PC-9 (cell line): Measurements from ENCODE around the gene MGAT5.

Experiments used
- EZH2 ChIP-seq: fragments of 200-600 bp; sonication (generic); IDR thresholded peaks from 2 replicates; pipeline ENCODE4 v1.8.0; 2017; ENCODE audit warnings: antibody characterized with exemption, low read depth
- TF ChIP-seq, protein P1 (sequence below): fragments of 200-600 bp; sonication (generic); conservative IDR thresholded peaks from 2 replicates; pipeline ENCODE4 v1.6.1; 2017; ENCODE audit warnings: mixed run types, antibody characterized with exemption, mild to moderate bottlenecking, moderate library complexity

DNA sequence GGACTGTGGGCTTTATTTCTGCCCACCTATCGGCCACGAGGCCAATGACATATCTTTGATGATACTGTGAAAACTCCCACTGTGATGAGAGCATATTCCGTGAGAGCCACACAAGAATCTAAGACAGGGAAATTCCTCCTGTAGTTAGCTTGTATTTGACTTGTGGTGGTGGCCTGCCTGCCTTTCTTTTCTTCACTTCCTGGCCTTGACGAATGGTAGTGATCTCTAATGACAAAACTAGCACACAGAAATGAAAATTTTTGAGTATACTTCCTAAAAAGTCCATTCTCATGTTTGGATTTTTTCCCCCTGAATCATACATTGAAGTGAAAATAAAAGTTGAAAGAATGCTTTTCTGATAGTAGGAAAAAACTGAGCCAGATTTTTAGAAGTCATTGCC is 94.4 kb downstream of the MGAT5 start:
- TF ChIP-seq, protein P1, sequence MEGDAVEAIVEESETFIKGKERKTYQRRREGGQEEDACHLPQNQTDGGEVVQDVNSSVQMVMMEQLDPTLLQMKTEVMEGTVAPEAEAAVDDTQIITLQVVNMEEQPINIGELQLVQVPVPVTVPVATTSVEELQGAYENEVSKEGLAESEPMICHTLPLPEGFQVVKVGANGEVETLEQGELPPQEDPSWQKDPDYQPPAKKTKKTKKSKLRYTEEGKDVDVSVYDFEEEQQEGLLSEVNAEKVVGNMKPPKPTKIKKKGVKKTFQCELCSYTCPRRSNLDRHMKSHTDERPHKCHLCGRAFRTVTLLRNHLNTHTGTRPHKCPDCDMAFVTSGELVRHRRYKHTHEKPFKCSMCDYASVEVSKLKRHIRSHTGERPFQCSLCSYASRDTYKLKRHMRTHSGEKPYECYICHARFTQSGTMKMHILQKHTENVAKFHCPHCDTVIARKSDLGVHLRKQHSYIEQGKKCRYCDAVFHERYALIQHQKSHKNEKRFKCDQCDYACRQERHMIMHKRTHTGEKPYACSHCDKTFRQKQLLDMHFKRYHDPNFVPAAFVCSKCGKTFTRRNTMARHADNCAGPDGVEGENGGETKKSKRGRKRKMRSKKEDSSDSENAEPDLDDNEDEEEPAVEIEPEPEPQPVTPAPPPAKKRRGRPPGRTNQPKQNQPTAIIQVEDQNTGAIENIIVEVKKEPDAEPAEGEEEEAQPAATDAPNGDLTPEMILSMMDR = no peak
- TF ChIP-seq EZH2 = no peak
